B cell (primary cell): ENCODE measurements around the gene ZNF618. TPM values are rescaled to one million over a fixed set of nuclear protein-coding genes. Genes with fewer than 3 reads are reported as not detected.

Experiments
- ATAC-seq: fragments of 200-7000 bp; cut with Tn5 transposase; one replicate; pipeline ENCODE4 v1.10.0; 2021; ENCODE audit warnings: low read depth, mild to moderate bottlenecking, moderate number of reproducible peaks, moderate library complexity
- CTCF ChIA-PET: fragments of 350-600 bp; sonication (Branson Sonifier 250); formaldehyde crosslinking; loops from one replicate; lab custom pipeline; 2021; ENCODE audit warnings: antibody characterized with exemption, inconsistent platforms; lab: Charles Lee
- POLR2A ChIA-PET: fragments of 350-600 bp; sonication (Branson Sonifier 250); formaldehyde crosslinking; loops from one replicate; lab custom pipeline; 2021; ENCODE audit warnings: antibody characterized with exemption; lab: Charles Lee
- DNase-seq: peaks from one replicate; pipeline ENCODE4 v3.0.0; 2013
- H2AFZ ChIP-seq: 2 replicates; pipeline ENCODE4 v1.6.1; 2012; ENCODE audit warnings: mild to moderate bottlenecking, low read depth, low read length; ENCODE audit not compliant: insufficient read depth, poor library complexity, severe bottlenecking
- H3K27ac ChIP-seq, 2 donors: 1 replicate in 1 of 2; 2 replicates in 1 of 2; pipeline ENCODE4 v1.5.1; 2012 to 2013; ENCODE audit warnings: low read length in 2 of 2, mild to moderate bottlenecking in 2 of 2, moderate library complexity in 1 of 2
- H3K27me3 ChIP-seq, 4 experiments: fragments of 200-600 bp in 1 of 4; sonication (generic) in 1 of 4; replicated peaks in 1 of 4; 1 replicate in 2 of 4; 2 replicates in 2 of 4; pipeline versions ENCODE4 v1.6.1 to v1.7.0; 2013 to 2016; ENCODE audit warnings: low read length in 3 of 4, mild to moderate bottlenecking in 2 of 4, mixed read lengths in 1 of 4, moderate library complexity in 1 of 4; ENCODE audit not compliant: insufficient read depth in 4 of 4, control insufficient read depth in 3 of 4; ENCODE audit errors: control extremely low read depth in 1 of 4
- H3K36me3 ChIP-seq, 2 experiments: replicated peaks in 1 of 2; 1 replicate in 1 of 2; 2 replicates in 1 of 2; pipeline versions ENCODE4 v1.6.1 to v1.7.1; 2013; ENCODE audit warnings: low read length in 1 of 2; ENCODE audit not compliant: insufficient read depth in 2 of 2, control insufficient read depth in 1 of 2; ENCODE audit errors: control extremely low read depth in 1 of 2, extremely low read depth in 1 of 2
- H3K4me1 ChIP-seq, 2 donors: fragments of 200-600 bp in 1 of 2; sonication (generic) in 1 of 2; 1 replicate in 1 of 2; 2 replicates in 1 of 2; pipeline versions ENCODE4 v1.5.1 to v1.6.1; 2013 to 2017; ENCODE audit warnings: low read length in 2 of 2; ENCODE audit not compliant: control insufficient read depth in 2 of 2, insufficient read depth in 2 of 2
- H3K4me2 ChIP-seq: replicated peaks from 2 replicates; pipeline ENCODE3; 2012; ENCODE audit warnings: mild to moderate bottlenecking, low read depth, low read length; ENCODE audit not compliant: poor library complexity, severe bottlenecking
- H3K4me3 ChIP-seq, 5 experiments: fragments of 200-600 bp in 1 of 5; sonication (generic) in 1 of 5; 1 replicate in 3 of 5; 2 replicates in 2 of 5; pipeline versions ENCODE4 v1.5.1 to v1.7.0; 2011 to 2016; ENCODE audit warnings: low read length in 4 of 5, mild to moderate bottlenecking in 4 of 5, low read depth in 2 of 5, control low read depth in 1 of 5, moderate library complexity in 1 of 5; ENCODE audit not compliant: insufficient read depth in 1 of 5; ENCODE audit errors: control extremely low read depth in 1 of 5, extremely low read depth in 1 of 5
- H3K79me2 ChIP-seq: fragments of 200-600 bp; sonication (generic); one replicate; pipeline ENCODE4 v1.6.0; 2016; ENCODE audit warnings: low read length; ENCODE audit not compliant: control insufficient read depth, insufficient read depth
- H3K9ac ChIP-seq: fragments of 200-600 bp; sonication (generic); 2 replicates; pipeline ENCODE4 v1.6.1; 2017; ENCODE audit warnings: mild to moderate bottlenecking, low read length, moderate library complexity
- H3K9me3 ChIP-seq, 3 donors: one replicate each; pipeline versions ENCODE4 v1.6.1 to v1.7.1; 2013; ENCODE audit warnings: low read length in 2 of 3; ENCODE audit not compliant: control insufficient read depth in 2 of 3, insufficient read depth in 1 of 3; ENCODE audit errors: control extremely low read depth in 1 of 3
- H4K20me1 ChIP-seq: 2 replicates; pipeline ENCODE4 v1.6.0; 2012; ENCODE audit warnings: mild to moderate bottlenecking, low read length; ENCODE audit not compliant: insufficient read depth, control insufficient read depth, poor library complexity, severe bottlenecking
- H3K27ac Mint-ChIP-seq: one replicate; pipeline ENCODE4 v1.8.0; 2021; ENCODE audit warnings: mixed read lengths
- H3K27me3 Mint-ChIP-seq: one replicate; pipeline ENCODE4 v1.8.0; 2021; ENCODE audit warnings: mixed read lengths
- H3K4me1 Mint-ChIP-seq: one replicate; pipeline ENCODE4 v1.8.0; 2021; ENCODE audit warnings: mixed read lengths
- H3K4me3 Mint-ChIP-seq: one replicate; pipeline ENCODE4 v1.8.0; 2021; ENCODE audit warnings: mixed read lengths
- H3K9me3 Mint-ChIP-seq: one replicate; pipeline ENCODE4 v1.8.0; 2022; ENCODE audit warnings: mixed read lengths; ENCODE audit not compliant: insufficient read depth
- EZH2 ChIP-seq: IDR thresholded peaks from 2 replicates; pipeline ENCODE4 v1.6.1; 2012; ENCODE audit warnings: borderline replicate concordance, low read depth, mild to moderate bottlenecking, moderate library complexity, low read length; ENCODE audit not compliant: insufficient read depth, poor library complexity, severe bottlenecking
- WGBS: methylation state at CpG from one replicate; pipeline ENCODE4 v1.1.5; 2013; ENCODE audit warnings: missing lambda C conversion rate; ENCODE audit not compliant: insufficient coverage; 5-methylcytosine and 5-hydroxymethylcytosine counted together
- intact Hi-C: fragments of 100-400 bp; cut with micrococcal nuclease; formaldehyde crosslinking; loops from one replicate; pipeline ENCODE4 v1.10.0; 2022
- polyA plus RNA-seq: library from polyadenylated mRNA; depleted of rRNA; stranded (reverse); fragments of >200 nt; gene quantifications from 2 replicates; pipeline ENCODE4 v1.2.3, GENCODE V29; 2012
- total RNA-seq, 2 donors: library from RNA; stranded (reverse); fragments of 120-200 nt in 1 of 2; gene quantifications; 1 replicate in 1 of 2; 2 replicates in 1 of 2; pipeline versions ENCODE4 v1.2.3 to v1.2.4, GENCODE V29; 2013 to 2022
- TF ChIP-seq, protein P1 (sequence below): fragments of 200-600 bp; IDR thresholded peaks from one replicate; pipeline ENCODE4 v1.8.0; 2022; ENCODE audit warnings: antibody characterized with exemption, mild to moderate bottlenecking

Gene ZNF618
- total and polyA plus RNA-seq, 2 donors (not counting 1 experiment from before 2014, with no cell fraction given) = 1.4 to 2.5 TPM

DNA sequence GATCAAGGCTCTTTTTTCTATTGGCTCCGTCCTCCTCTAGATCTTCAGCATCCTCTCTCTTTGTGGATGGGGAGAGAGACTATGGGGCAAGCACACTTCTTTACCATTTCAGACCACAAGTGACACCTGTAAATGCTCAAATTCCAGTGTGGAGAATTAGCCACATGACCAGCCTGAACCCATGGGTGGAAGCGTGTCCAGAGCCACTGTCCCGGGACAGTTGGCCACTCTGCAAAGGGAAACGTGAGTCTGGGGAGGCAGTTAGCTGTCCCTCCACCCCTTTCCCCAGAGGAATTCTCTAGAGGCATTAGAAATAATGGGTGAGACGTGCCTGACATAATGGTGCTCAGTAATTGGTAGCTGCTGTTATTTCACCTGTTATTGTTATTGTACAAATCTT, 161.1 kb downstream of the ZNF618 start:
- Mint-ChIP-seq H3K27ac (no peak overlapping the region), H3K4me1 (no peaks in the 10 kb centered on the region), H3K4me3 (no peak overlapping the region), H3K27me3 (no peaks in the 10 kb centered on the region), H3K9me3 (no peaks in the 10 kb centered on the region)
- Histone ChIP-seq H3K9me3 (no peaks in the 10 kb centered on the region), H3K36me3 (no peaks in the 10 kb centered on the region), H3K9ac (no peak overlapping the region), H3K4me2 (no peak overlapping the region), H3K27ac (no peak overlapping the region), H3K4me1 (no peaks in the 10 kb centered on the region), H3K4me3 (no peak overlapping the region), H2AFZ (no peak overlapping the region), H3K27me3 (no peaks in the 10 kb centered on the region), H3K79me2 (no peaks in the 10 kb centered on the region), H4K20me1 (no peaks in the 10 kb centered on the region)
- ChIA-PET CTCF (no interaction called here), POLR2A (no interaction called here)
- no peak for ATAC-seq
- 87% methylated on average over 2 of the region's 5 CpGs for WGBS
- intact Hi-C loops = no loop called here
- DNase-seq = no peak
- TF ChIP-seq, protein P1, sequence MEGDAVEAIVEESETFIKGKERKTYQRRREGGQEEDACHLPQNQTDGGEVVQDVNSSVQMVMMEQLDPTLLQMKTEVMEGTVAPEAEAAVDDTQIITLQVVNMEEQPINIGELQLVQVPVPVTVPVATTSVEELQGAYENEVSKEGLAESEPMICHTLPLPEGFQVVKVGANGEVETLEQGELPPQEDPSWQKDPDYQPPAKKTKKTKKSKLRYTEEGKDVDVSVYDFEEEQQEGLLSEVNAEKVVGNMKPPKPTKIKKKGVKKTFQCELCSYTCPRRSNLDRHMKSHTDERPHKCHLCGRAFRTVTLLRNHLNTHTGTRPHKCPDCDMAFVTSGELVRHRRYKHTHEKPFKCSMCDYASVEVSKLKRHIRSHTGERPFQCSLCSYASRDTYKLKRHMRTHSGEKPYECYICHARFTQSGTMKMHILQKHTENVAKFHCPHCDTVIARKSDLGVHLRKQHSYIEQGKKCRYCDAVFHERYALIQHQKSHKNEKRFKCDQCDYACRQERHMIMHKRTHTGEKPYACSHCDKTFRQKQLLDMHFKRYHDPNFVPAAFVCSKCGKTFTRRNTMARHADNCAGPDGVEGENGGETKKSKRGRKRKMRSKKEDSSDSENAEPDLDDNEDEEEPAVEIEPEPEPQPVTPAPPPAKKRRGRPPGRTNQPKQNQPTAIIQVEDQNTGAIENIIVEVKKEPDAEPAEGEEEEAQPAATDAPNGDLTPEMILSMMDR = no peak
- TF ChIP-seq EZH2 = no peak

DNA sequence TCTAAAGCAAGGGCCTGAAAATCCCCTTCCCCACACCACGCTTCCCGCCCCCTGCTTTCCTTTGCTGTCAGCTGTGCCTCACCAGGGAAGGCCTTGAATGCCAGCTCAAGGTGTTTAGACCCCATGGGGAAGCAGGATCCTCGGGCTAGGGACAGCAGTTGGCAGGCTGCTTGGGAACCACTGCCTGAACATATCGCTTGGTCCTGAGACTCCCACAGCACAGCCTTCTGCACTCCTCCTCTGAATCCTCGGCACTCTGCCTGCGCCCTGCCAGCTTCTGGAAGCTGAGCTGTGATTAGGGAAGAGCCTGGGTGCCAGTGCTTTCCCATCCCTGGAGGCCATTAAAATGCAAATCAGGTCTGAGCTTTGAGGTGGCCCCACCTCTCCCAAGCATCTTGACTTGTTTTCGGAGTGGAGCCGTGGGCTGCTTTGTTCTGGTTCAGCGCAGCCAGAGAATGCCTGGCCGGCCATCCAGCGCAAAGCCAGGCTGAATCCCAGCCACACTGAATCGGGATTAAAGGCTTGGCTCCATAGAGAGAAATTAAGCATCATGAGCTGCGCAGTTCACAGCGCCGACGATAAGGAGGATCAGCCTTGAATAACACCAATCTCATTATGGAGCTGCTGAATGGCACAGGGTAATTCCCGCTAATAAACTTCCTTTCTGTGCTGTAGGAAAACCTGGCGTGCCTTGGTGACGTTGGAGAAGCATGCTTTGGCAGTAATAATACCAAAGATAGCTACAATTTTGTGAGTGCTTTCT, 162.0 kb downstream of the ZNF618 start:
- 93% methylated on average over 18 of the region's 19 CpGs for WGBS
- no peak overlapping the region for H2AFZ ChIP-seq
- Mint-ChIP-seq H3K4me1 (no peaks in the 10 kb centered on the region), H3K27me3 (no peaks in the 10 kb centered on the region), H3K27ac (no peak overlapping the region), H3K9me3 (no peaks in the 10 kb centered on the region), H3K4me3 (no peak overlapping the region)
- ChIA-PET CTCF (no interaction called here), POLR2A (no interaction called here)
- no peak for ATAC-seq
- H3K36me3 ChIP-seq = no peaks in the 10 kb centered on the region
- no peaks in the 10 kb centered on the region for H3K27me3 ChIP-seq
- DNase-seq = no peak
- no peaks in the 10 kb centered on the region for H3K79me2 ChIP-seq
- H3K4me2 ChIP-seq = no peak overlapping the region
- no peak overlapping the region for H3K9ac ChIP-seq
- H3K27ac ChIP-seq = no peak overlapping the region
- TF ChIP-seq EZH2 = no peak
- TF ChIP-seq, protein P1 = no peak
- no peak overlapping the region for H3K4me3 ChIP-seq
- no peaks in the 10 kb centered on the region for H4K20me1 ChIP-seq
- intact Hi-C loops = no loop called here
- H3K4me1 ChIP-seq = no peaks in the 10 kb centered on the region
- H3K9me3 ChIP-seq = no peaks in the 10 kb centered on the region
